ENCODE measurements around the gene KRT76.

KRT76 gene

GRCh38 chr12:52776913-52777395 lies at the start of gene KRT76:
Gene KRT76, minus strand, starts transcription at chr12:52777345. Its CDS starts 54 bp downstream, at chr12:52777291.
- DNase-seq (ENCODE audit: low read depth in 3 of 3), result no peak

GRCh38 chr12:52825961-52826360 lies 48.8 kb upstream of the KRT76 start:
- DNase-seq (ENCODE audit: low read depth in 3 of 3), result no peak

GRCh38 chr12:52824741-52825410 lies 47.7 kb upstream of the KRT76 start:
- DNase-seq (ENCODE audit: low read depth in 3 of 3), result no peak

DNA sequence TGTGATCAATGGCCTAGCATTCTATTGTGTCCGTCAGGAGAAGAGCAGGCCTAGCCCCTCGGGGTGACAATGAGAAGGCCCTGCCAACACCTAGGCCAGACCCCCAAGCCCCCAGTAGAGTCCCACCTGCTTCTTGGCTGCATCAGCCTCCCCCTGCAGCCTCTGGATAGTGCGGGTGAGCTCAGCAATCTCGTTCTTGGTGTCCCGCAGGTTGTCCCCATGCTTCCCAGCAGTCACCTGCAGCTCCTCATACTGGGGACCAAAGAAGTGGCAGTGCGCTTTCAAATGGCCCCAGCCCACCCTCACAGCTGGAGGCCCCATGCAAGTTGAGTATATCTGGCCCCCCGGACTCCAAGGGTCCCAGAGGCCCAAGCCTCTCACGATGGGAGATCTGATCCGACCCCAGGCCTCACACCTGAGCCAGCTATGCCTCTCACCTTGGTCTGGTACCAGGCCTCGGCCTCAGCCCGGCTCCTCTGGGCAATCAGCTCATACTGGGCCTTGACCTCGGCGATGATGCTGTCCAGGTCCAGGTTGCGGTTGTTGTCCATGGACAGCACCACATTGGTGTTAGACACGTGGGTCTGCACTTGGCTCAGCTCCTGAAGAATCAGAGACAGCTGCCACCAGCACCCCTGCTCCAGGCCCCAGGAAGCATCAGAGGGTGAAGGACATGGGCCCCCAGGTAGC lies 46.8 kb upstream of the KRT76 start:
- DNase-seq (ENCODE audit: low read depth in 3 of 3), result no peak

- no peak for DNase-seq (ENCODE audit: low read depth in 3 of 3)
Observed at GRCh38 chr12:52822771-52823510, 45.8 kb upstream of the KRT76 start.

DNA sequence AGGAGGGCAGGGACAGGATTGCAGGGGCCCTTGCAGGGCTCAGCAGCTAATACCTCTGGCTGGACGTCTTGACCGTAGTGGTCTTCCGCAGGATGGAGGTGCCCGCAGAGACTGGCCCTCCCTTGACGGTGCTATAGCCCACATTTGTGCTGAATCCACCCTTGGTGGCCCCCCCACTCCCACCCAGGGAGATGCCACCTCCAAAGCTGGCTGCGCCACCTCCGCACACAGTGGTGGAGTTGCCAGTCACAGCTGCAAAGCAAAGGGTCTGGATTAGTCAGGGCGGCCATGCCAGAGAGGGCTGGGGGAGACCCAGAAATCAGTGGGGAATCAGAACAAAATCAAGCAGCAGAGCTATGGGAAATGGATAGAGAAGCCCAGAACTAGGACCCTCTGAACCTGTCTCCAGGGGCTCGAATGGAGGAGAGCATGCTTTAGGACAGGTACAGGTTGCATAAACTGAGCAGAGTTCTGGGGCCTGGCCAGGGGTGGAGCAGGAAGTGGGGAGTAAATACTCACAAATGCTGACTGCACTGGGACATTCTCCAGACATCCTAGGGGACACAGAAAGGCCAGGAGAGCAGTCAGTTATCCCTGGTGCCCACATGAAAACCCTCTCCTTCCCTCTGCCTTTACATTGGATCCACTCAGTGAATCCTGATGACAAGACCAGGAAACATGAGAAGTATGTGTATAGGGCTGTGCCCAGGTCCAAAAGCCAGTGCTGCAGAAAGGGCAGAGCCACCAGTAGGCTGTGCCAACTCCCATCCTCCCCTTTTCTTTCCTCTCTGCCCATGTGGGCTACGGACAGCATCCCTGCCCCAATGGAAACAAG lies 44.9 kb upstream of the KRT76 start:
- no peak for DNase-seq (ENCODE audit: low read depth in 3 of 3)

DNA sequence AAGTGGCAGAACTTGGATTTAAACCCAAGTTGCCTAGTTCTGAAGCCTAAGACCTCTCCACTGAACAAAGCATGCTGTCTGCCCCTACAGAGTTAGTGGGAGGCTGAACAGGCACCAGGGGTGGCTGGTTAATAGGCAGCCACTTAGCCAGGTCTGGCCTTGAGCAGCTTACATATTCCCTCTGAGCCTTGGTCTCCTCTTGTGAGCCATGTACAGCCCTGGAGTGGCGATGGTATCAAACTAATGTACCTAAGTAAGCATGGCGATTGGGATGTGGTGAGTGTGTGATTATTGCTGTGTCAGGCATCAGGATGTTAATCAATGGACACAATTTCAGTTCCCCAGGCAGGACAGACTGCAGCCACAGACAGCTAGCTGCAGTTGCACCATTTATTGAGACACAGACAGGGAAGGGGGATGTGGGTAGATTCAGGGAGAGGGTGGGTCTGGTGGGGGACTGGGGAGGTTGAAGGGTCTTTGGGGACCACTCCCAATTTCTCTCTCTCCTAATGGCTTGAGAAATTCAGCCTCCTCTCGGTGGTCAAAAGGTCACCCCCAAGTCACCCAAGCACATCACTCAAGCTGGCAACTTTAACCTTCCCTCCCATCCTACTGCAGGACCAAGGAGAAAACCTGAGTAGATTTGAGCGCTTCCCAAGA lies 44.1 kb upstream of the KRT76 start:
- no peak for DNase-seq (ENCODE audit: low read depth in 3 of 3)

- no peak for DNase-seq (ENCODE audit: low read depth in 3 of 3)
Observed at GRCh38 chr12:52820521-52820920, 43.4 kb upstream of the KRT76 start.

DNA sequence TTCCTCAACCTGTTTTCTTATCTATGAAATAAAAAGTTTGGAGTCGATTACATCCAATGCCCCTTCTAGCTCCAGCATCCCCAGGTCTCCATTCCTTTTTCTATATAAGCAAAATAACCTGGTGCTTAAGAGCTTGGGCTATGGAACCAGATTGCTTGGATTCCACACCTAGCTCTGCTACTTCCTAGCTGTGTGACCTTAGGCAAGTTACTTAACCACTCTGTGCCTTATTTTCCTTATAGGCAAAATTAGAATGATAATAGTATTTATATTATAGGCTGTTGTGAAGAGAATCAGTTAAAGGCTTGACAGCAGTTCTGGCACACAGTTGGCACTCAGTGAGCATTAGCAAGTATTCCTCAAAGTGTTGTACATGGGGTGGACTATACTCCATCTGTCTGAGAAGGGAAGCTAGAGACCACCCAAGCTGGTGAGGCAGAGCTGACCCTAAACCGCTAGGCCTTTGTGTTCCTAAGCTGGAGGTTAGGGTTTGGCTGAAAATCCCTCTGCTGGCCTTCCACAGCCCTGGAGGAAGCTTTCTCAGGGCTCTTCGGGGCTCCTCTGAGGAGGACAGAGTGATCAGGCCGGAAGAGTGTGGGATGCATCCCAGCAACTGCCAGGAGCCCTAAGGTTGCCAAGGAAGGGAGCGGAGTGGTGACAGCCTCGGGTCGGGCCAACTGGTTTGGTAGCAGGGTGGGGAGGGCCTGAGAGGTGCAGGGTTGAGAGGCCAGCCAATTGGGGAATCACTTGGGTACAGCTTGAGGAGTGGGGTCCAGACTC lies 42.8 kb upstream of the KRT76 start:
- DNase-seq (ENCODE audit: low read depth in 3 of 3), result no peak

DNA sequence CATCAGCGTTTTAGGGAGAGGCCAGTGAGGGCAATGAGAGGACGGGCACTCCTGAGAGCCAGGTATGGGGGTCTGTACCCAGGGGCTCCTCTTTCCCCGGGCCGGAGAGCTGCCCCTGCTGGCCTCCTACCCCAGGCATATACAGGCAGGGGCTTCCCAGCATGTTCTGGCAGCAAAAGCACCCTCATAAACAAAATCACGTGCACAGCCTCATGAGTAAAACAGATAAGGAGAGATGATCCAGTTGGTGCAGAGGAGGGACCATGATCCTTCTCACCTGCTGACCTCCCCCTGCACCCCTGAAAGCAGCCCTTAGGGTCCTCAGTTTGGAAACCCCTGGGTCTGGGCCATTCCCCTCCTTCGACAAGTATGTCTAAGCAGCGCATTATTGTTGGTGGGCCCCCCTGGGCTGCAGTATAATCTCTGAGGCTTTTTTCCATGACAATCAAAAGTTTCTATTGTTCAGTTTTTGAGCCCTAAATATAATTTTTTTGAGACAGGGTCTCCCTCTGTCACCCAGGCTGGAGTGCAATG lies 41.8 kb upstream of the KRT76 start:
- no peak for DNase-seq (ENCODE audit: low read depth in 3 of 3)

DNA sequence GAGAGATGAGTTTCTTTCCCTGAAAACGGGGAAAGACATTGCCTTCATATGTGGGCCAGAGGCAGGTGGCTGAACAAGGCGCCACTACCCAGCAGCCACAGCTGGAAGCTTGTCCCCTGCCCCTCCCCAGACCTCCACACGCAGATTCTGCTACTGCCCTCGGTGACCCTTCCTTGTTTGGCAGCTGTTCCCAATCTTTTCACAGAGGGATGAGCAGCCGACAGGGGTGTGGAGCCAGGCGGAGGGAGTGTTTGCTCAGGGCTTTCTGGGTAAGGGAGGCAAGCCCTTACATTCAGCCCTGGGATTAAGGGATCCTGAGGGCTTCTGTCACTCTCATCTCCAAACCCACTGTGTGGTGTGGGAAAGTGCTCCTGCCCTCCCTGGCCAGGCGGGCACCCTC lies 41.2 kb upstream of the KRT76 start:
- DNase-seq (ENCODE audit: low read depth in 3 of 3), result no peak

- no peak for DNase-seq (ENCODE audit: low read depth in 3 of 3)
Observed at GRCh38 chr12:52817699-52818238, 40.6 kb upstream of the KRT76 start.

DNA sequence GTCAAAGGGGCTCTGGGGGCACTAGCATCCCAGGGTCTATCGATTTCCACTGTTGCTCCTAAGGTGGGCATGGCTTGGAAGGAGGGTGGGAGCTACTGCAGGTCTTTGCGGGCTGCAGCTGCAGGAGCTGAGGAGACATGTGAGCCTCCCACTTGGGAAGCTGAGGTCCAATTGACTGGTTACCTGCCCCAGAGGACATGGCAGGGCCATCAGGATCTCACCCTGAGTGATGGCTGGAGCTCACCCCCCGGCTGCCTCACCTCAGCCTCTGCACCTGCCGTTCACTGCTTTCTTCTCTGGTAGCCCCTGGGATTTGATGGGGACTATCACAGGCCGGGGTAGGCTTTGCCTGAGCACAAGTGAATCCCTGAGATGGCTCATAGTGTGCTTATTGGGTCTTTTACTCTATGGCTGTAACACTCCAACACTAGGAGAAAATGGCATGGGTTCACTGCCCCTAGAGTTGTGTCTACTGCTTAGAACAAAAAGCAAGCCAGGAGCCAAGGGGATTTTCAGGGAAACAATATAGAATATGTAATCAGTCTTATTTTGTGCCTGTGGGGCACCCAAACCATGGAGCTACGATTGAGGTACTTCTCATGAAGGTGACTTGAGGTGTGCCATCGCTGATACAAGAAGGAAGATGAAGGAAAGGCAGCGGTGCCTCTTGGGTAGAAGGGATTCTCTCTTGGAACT lies 40.0 kb upstream of the KRT76 start:
- DNase-seq (ENCODE audit: low read depth in 3 of 3), result no peak

DNA sequence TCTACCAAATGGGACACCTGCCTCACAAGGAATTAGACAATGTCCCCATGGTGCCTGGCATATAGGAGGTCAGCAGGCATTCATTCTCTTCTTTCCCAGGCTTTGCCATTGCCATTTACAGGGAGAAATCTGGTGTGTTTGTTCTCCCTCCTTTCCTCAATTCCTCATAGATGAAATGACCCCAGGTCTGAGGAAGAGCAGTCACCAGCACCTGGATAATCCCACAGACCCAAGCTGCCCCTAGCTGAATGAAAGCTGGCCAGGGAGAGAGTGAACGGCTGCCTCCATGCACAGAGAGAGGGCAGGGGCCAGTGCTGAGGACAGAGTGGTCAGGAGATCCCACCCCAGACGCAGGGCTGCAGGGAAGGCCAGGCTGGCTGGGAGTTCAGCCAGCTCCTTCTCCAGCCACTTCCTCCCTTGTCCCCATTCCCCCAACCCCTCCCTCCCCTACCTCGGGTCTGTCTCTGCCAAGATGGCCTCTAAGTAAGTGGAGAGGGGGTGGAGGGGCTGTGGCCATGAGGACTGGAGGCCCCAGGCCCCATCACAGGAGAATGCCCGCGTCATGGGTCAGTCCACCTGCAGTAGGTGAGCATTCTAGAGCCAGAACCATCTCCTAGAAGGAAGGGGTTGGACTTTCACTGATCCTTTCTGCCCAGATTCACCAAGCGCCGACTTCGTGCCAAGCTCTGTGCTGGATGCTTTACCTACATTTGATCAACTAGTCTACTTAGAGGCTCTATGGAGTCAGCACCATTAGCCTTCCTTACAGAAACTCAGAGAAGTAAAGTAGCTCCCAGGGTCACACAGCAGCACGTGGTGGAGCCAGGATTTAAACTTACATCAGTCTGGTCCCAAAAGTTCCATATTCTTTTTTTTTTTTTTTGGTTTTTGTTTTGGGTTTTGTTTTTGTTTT lies 38.8 kb upstream of the KRT76 start:
- DNase-seq (ENCODE audit: low read depth in 3 of 3), result no peak

DNA sequence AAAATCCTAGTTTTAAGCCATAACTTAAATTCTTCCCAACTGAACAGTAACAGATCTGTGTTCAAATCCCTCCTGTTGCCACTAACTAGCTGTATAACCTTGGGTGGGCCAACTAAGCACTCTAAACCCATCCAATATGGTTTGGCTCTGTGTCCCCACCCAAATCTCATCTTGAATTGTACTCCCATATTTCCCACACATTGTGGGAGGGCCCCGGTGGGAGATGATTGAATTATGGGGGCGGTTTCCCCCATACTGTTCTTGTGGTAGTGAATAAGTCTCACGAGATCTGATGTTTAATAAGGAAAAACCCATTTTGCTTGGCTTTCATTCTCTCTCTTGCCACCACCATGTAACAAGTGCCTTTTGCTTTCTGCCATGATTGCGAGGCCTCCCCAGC lies 38.0 kb upstream of the KRT76 start:
- no peak for DNase-seq (ENCODE audit: low read depth in 3 of 3)

GRCh38 chr12:52814710-52815155 lies 37.6 kb upstream of the KRT76 start:
- DNase-seq (ENCODE audit: low read depth in 3 of 3), result no peak

GRCh38 chr12:52813885-52814709 lies 37.0 kb upstream of the KRT76 start, which contains the start of gene KRT4:
Gene KRT4, minus strand, starts transcription at chr12:52814116. Its CDS starts 58 bp downstream, at chr12:52814058.
- DNase-seq (ENCODE audit: low read depth in 3 of 3), result no peak

All from stimulated activated CD4-positive, alpha-beta T cell treated with anti-CD3 and anti-CD28 coated beads, TNF-alpha, amount 100 ng/mL, for 4 hours (primary cell).